HepG2 (cell line): Measurements from ENCODE around the gene GSX1. TPM values are rescaled to one million over a fixed set of nuclear protein-coding genes. Genes with fewer than 3 reads are reported as not detected.

Experiments used
- ATAC-seq: fragments of 200-7000 bp; cut with Tn5 transposase; 3 replicates; pipeline ENCODE4 v1.9.1; 2020; ENCODE audit warnings: mild to moderate bottlenecking, moderate library complexity
- BruUV-seq: library from RNA; stranded (reverse); fragments of 400-500 nt; replicated peaks from 2 replicates; lab custom pipeline; 2021; lab: Mats Ljungman, UMichigan
- CTCF ChIA-PET: fragments of 300-600 bp; formaldehyde crosslinking; extraction: SDS; loops from one replicate; lab custom pipeline; 2021; ENCODE audit warnings: low total read pairs, inconsistent platforms, low intra/inter-chr PET ratio; lab: Yijun Ruan, JAX
- POLR2A ChIA-PET: fragments of 350-600 bp; sonication (Branson Sonifier 250); formaldehyde crosslinking; loops from one replicate; lab custom pipeline; 2020; ENCODE audit warnings: antibody characterized with exemption, inconsistent platforms; lab: Yijun Ruan, JAX
- DNase-seq: peaks from one replicate; pipeline ENCODE4 v3.0.0-alpha.2; 2015; ENCODE audit warnings: low spot score
- FAIRE-seq: peaks from 3 replicates; lab custom pipeline; 2011; peaks lifted over from hg19 to GRCh38; lab: Jason Lieb, UNC
- H2AFZ ChIP-seq: one replicate; pipeline ENCODE4 v1.6.1; 2011; ENCODE audit warnings: low read length, inconsistent platforms
- H3K27ac ChIP-seq: fragments of 300-600 bp; 3 replicates; pipeline ENCODE4 v1.8.0; 2011; ENCODE audit warnings: mixed run types, mild to moderate bottlenecking, mixed read lengths, low read length, inconsistent platforms; ENCODE audit not compliant: insufficient read depth; ENCODE audit errors: extremely low read length
- H3K27me3 ChIP-seq, 2 experiments: fragments of 200-600 bp in 1 of 2; 2 replicates in 1 of 2; 3 replicates in 1 of 2; pipeline versions ENCODE4 v1.6.0 to v1.8.0; 2011; ENCODE audit warnings: low read length in 2 of 2, mild to moderate bottlenecking in 2 of 2, moderate library complexity in 2 of 2, inconsistent platforms in 1 of 2; ENCODE audit not compliant: insufficient read depth in 2 of 2, control insufficient read depth in 1 of 2
- H3K36me3 ChIP-seq, 2 experiments: fragments of 200-600 bp in 1 of 2; replicated peaks in 1 of 2; 2 replicates in 1 of 2; 3 replicates in 1 of 2; pipeline versions ENCODE4 v1.5.1 to v1.8.0; 2011; ENCODE audit warnings: low read length in 2 of 2, inconsistent platforms in 1 of 2; ENCODE audit not compliant: insufficient read depth in 2 of 2, control insufficient read depth in 1 of 2
- H3K4me1 ChIP-seq: 2 replicates; pipeline ENCODE4 v1.5.1; 2012; ENCODE audit warnings: low read length, inconsistent platforms; ENCODE audit not compliant: insufficient read depth
- H3K4me2 ChIP-seq: 2 replicates; pipeline ENCODE4 v1.6.0; 2011; ENCODE audit warnings: low read depth, low read length, inconsistent platforms
- H3K4me3 ChIP-seq, 3 experiments: fragments of 200-600 bp in 1 of 3; sonication (generic), shearing (Covaris generic) in 1 of 3; replicated peaks in 1 of 3; 2 replicates each; pipeline ENCODE4 v1.5.1; 2011 to 2016; ENCODE audit warnings: low read length in 3 of 3, inconsistent platforms in 2 of 3, low read depth in 2 of 3, mild to moderate bottlenecking in 2 of 3, control low read depth in 1 of 3, mixed read lengths in 1 of 3; ENCODE audit not compliant: insufficient read depth in 1 of 3
- H3K79me2 ChIP-seq: one replicate; pipeline ENCODE4 v1.6.1; 2011; ENCODE audit warnings: low read length, inconsistent platforms; ENCODE audit not compliant: insufficient read depth
- H3K9ac ChIP-seq: 2 replicates; pipeline ENCODE4 v1.6.0; 2011; ENCODE audit warnings: mild to moderate bottlenecking, low read depth, low read length, inconsistent platforms; ENCODE audit not compliant: insufficient read depth
- H3K9me3 ChIP-seq: 2 replicates; pipeline ENCODE4 v1.5.1; 2012; ENCODE audit warnings: mild to moderate bottlenecking, low read length
- H4K20me1 ChIP-seq: 2 replicates; pipeline ENCODE4 v1.6.0; 2011; ENCODE audit warnings: inconsistent platforms, mild to moderate bottlenecking, low read length, moderate library complexity; ENCODE audit not compliant: insufficient read depth
- ARNTL ChIP-seq: sonication (generic); formaldehyde crosslinking; IDR thresholded peaks from 2 replicates; pipeline ENCODE4 v1.4.0; 2020; ENCODE audit warnings: mild to moderate bottlenecking, missing genetic modification reagents
- ESRRA ChIP-seq: sonication (generic); formaldehyde crosslinking; IDR thresholded peaks from 2 replicates; pipeline ENCODE4 v1.5.1; 2020; ENCODE audit warnings: mild to moderate bottlenecking, low read depth, missing genetic modification reagents
- ZNF263 ChIP-seq: sonication (generic); formaldehyde crosslinking; IDR thresholded peaks from 2 replicates; pipeline ENCODE4 v1.4.0; 2020; ENCODE audit warnings: missing genetic modification reagents
- WGBS: methylation state at CpG from one replicate; pipeline ENCODE4 v1.1.6; 2017; ENCODE audit warnings: low lambda C conversion rate; 5-methylcytosine and 5-hydroxymethylcytosine counted together
- in situ Hi-C: cut with HindIII; loops from 2 replicates; pipeline ENCODE4 v1.10.0; 2017; ENCODE audit warnings: low pct_unique_long_range_greater_than_20kb; ENCODE audit not compliant: extremely low pct_ligation_motif_present
- intact Hi-C: fragments of 100-400 bp; cut with micrococcal nuclease; formaldehyde crosslinking; loops from one replicate; pipeline ENCODE4 v1.10.0; 2022; ENCODE audit not compliant: unreplicated experiment
- polyA plus RNA-seq, 8 experiments: library from polyadenylated mRNA; depleted of rRNA in 3 of 8; stranded (reverse) in 7 of 8; unstranded in 1 of 8; fragments of >200 nt; fragmentation: Illumina TruSeq in 4 of 8; extraction: Trizol in 4 of 8; gene quantifications; 2 replicates each; pipeline versions ENCODE4 v1.2.1 to v1.2.3, GENCODE V29; 2011 to 2016; ENCODE audit warnings: low read depth in 4 of 8, missing spikeins in 1 of 8, mixed read lengths in 1 of 8; ENCODE audit not compliant: insufficient read depth in 1 of 8
- total RNA-seq, 5 experiments: library from RNA; depleted of rRNA; stranded (reverse); fragments of >200 nt; fragmentation: Illumina TruSeq; extraction: Trizol; gene quantifications; 2 replicates each; pipeline ENCODE4 v1.2.3, GENCODE V29; 2016; ENCODE audit warnings: low read depth in 1 of 5
- TF ChIP-seq, protein P1 (sequence below): sonication (generic); formaldehyde crosslinking; IDR thresholded peaks from 2 replicates; pipeline ENCODE4; 2020; ENCODE audit warnings: missing genetic modification reagents, mild to moderate bottlenecking, borderline replicate concordance
- TF ChIP-seq, protein P2 (sequence below): sonication (generic); formaldehyde crosslinking; IDR thresholded peaks from 2 replicates; pipeline ENCODE4 v1.4.0; 2020; ENCODE audit warnings: mild to moderate bottlenecking, missing genetic modification reagents
- TF ChIP-seq, protein P3 (sequence below): sonication (generic); formaldehyde crosslinking; IDR thresholded peaks from 2 replicates; pipeline ENCODE4 v1.5.1; 2020; ENCODE audit warnings: mild to moderate bottlenecking, missing genetic modification reagents, moderate library complexity

GSX1 gene
- total and polyA plus RNA-seq, 2 of the 13 experiments (the other 11 are each of a cell fraction or from before 2014, with no cell fraction given): not detected

DNA sequence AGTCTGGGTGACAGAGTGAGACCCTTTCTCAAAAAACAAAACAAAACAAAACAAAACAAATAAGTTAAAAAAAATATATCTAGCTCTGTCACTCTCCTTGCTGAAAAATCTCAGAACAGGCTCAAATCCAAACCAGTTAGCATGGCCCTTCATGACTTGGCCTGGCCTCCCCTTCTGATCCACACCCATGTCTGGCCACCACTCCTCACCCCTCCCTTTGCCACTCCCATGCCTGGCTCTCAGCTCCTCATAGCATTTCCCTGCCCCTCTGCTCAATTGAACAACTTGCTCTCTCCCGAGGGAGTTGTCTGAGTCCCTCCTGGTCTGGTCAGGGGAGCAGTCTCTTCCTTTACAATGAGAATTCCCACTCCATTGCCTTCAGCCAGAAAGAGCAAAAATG lies 4.0 kb upstream of the GSX1 start:
- H2AFZ ChIP-seq: no peak overlapping the region
- ChIA-PET POLR2A (no interaction called here), CTCF (no interaction called here)
- H4K20me1 ChIP-seq: no peaks in the 10 kb centered on the region
- BruUV-seq: no TSS peak
- no peak for FAIRE-seq
- intact Hi-C loops (no loop called here), in situ Hi-C loops (no loop called here)
- peaks cover 27% of the 10 kb centered on the region for H3K4me1 ChIP-seq
- DNase-seq: no peak
- ATAC-seq: no peak
- 24% methylated on average over 1 of the region's 1 CpG for whole genome bisulfite sequencing
- no peaks in the 10 kb centered on the region for H3K9me3 ChIP-seq
- H3K4me2 ChIP-seq: no peak overlapping the region
- H3K27me3 ChIP-seq: peaks cover 5 to 37% of the 10 kb centered on the region in 2 experiments
- no peak overlapping the region for H3K4me3 ChIP-seq
- TF ChIP-seq ZNF263 (CRISPR knock-in tag) (no peak), ESRRA (no peak), ARNTL (CRISPR knock-in tag) (no peak)
- TF ChIP-seq, protein P1, sequence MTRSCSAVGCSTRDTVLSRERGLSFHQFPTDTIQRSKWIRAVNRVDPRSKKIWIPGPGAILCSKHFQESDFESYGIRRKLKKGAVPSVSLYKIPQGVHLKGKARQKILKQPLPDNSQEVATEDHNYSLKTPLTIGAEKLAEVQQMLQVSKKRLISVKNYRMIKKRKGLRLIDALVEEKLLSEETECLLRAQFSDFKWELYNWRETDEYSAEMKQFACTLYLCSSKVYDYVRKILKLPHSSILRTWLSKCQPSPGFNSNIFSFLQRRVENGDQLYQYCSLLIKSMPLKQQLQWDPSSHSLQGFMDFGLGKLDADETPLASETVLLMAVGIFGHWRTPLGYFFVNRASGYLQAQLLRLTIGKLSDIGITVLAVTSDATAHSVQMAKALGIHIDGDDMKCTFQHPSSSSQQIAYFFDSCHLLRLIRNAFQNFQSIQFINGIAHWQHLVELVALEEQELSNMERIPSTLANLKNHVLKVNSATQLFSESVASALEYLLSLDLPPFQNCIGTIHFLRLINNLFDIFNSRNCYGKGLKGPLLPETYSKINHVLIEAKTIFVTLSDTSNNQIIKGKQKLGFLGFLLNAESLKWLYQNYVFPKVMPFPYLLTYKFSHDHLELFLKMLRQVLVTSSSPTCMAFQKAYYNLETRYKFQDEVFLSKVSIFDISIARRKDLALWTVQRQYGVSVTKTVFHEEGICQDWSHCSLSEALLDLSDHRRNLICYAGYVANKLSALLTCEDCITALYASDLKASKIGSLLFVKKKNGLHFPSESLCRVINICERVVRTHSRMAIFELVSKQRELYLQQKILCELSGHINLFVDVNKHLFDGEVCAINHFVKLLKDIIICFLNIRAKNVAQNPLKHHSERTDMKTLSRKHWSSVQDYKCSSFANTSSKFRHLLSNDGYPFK (CRISPR knock-in tag): no peak
- TF ChIP-seq, protein P2, sequence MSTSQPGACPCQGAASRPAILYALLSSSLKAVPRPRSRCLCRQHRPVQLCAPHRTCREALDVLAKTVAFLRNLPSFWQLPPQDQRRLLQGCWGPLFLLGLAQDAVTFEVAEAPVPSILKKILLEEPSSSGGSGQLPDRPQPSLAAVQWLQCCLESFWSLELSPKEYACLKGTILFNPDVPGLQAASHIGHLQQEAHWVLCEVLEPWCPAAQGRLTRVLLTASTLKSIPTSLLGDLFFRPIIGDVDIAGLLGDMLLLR (CRISPR knock-in tag): no peak
- TF ChIP-seq, protein P3, sequence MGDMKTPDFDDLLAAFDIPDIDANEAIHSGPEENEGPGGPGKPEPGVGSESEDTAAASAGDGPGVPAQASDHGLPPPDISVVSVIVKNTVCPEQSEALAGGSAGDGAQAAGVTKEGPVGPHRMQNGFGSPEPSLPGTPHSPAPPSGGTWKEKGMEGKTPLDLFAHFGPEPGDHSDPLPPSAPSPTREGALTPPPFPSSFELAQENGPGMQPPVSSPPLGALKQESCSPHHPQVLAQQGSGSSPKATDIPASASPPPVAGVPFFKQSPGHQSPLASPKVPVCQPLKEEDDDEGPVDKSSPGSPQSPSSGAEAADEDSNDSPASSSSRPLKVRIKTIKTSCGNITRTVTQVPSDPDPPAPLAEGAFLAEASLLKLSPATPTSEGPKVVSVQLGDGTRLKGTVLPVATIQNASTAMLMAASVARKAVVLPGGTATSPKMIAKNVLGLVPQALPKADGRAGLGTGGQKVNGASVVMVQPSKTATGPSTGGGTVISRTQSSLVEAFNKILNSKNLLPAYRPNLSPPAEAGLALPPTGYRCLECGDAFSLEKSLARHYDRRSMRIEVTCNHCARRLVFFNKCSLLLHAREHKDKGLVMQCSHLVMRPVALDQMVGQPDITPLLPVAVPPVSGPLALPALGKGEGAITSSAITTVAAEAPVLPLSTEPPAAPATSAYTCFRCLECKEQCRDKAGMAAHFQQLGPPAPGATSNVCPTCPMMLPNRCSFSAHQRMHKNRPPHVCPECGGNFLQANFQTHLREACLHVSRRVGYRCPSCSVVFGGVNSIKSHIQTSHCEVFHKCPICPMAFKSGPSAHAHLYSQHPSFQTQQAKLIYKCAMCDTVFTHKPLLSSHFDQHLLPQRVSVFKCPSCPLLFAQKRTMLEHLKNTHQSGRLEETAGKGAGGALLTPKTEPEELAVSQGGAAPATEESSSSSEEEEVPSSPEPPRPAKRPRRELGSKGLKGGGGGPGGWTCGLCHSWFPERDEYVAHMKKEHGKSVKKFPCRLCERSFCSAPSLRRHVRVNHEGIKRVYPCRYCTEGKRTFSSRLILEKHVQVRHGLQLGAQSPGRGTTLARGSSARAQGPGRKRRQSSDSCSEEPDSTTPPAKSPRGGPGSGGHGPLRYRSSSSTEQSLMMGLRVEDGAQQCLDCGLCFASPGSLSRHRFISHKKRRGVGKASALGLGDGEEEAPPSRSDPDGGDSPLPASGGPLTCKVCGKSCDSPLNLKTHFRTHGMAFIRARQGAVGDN (CRISPR knock-in tag): no peak
- no peak overlapping the region for H3K27ac ChIP-seq
- H3K36me3 ChIP-seq: no peaks in the 10 kb centered on the region
- H3K79me2 ChIP-seq: no peaks in the 10 kb centered on the region
- no peak overlapping the region for H3K9ac ChIP-seq
